HG03039 (cell line): ENCODE data around the gene NRIP2.
"Not testable (repeated sequence)": the region's sequence is repeated elsewhere in the genome, so short reads cannot be mapped to it uniquely, and the experiment has no call there.

Experiments
- ATAC-seq: cut with Tn5 transposase; IDR thresholded peaks from one replicate; pipeline ENCODE4 v1.9.1; 2021; ENCODE audit warnings: mild to moderate bottlenecking, moderate library complexity; ENCODE audit not compliant: unreplicated experiment

The NRIP2 gene

DNA sequence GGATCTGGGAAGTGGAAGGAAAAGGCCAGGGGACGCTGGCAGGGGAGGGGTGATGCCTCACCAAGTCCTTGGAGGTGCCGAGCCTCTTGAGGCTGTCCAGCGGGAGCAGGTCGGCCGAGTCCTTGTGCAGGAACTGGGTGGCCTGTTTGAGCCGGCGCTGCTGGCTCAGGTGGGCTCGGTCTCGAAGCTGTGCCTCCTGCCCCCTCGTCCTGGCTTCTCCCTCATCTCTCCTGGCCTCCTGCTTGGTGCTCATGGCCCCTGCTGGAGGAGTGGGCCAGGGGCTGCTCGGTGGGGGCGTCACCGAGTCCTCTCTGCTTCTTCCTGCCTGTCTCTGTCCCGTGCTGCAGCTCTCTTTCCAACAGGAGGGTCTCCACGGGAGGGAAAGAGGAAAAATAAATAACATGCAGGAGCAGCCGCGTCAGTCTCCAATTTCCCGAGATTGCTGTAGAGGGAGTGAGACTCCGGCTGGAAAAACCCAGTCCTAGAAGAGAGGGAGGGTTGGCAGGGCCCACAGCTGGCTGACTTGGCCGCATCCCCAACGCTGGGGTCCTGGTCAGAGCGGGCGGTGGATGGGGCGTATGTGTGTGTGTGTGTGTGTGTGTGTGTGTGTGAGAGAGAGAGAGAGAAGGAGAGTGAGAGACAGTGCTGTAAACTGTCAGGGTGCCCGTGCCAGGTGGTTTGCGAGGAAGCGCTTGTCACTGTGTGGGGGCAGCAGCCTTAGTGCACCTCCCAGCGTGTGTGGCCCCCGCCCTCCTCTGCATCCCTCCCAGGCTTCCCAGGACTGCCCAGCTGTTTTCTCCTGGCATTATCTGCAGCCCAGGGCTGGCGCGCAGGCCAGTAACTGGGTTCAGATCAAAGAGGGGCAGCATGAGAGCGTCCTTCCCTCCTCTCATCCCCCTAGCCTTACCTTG lies at the start of gene NRIP2:
TSS of gene NRIP2 (minus strand) at position 455 of the 911 bp plus-strand sequence. CDS start at position 403, 52 bp downstream.
- no peak for ATAC-seq

DNA sequence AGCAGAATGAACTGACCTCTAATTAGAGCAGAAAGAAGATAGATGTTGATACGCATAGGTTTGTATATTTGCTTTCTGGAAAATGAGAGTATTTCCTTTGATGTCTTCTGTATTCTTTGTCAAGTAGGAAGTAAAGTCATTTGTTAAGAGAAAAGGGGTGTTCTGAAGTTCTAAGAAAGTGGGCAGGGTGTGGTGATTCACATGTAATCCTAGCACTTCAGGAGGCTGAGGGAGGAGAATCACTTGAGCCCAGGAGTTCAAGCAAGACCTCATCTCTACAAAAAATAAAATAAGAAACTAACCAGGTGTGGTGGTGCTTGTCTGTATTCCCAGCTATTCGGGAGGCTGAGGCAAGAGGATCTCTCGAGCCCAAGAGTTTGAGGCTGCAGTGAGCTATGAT lies 45.0 kb upstream of the NRIP2 start:
- ATAC-seq = no peak

DNA sequence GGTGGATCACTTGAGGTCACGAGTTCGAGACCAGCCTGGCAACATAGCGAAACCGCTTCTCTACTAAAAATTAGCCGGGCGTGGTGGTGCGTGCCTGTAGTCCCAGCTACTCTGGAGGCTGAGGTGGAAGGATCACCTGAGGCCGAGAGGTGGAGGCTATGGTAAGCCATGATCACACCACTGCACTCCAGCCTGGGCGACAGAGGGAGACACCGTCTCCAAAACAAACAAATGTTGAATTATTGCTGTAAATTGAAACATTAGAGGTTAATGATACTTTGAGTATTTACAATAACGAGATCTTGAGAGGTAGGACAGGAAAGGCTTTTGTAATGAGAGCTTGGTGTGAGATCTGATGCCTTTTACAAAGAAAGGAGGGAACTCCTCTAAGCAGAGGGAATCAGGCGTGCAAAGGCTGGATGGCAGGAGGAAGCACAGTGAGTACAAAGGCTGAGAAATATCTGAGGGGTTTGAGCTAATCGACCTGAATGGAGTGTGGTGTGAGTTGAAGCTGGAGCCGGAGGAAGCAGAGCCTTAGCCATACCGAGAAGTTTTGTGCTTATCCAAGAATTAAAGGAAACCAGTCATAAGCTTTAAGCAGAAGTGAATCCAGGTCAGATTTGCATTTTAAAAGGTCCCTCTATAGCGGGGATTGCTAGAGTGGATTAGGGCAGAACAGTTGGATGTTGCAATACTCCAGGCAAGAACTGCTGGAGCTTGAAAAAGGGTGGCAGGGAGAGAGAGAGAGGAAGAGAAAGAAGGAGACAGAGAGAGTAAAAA lies 43.3 kb upstream of the NRIP2 start:
- ATAC-seq = no peak

DNA sequence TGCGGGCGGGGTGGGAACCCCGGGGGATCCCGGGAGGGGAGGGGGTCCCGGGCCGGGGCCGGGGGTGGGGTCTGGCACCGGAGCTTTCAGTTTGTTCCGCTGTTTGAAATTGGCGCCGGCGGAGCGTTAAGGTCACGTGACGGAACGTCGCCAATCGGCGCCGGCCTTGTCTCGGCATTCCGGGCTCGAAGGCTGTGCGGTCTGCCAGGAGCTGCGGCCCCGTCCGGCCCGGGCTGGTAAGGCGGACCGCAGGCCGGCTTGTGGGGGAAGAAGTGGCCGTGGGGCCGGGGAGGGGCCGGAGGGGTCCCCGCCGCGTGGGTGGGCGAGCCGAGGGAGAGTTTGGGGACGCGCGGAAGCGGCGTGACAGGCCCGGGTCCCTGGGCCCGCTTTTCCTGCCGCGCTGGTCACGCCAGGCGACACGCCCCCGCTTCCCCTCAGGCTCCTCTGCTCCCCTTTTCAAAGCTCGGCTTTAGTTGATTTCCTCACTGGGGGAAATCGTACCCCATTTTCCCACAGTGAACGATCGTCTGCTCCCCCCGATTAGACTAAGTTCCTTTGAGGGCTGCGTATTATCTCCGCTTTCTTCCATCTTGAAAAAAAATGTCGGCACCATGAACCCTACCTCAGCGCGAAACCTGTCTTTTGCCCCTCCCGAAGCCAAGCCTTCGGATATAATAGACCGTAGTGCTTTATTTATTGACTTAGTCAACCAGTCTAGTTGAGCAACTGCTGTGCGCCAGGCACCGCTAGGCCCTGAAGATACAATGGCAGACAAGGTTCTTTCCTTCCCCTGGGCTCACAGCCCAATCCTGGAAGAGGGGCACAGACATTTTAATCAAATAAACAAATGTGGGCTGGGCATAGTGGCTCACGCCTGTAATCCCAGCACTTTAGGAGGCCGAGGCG lies 42.5 kb upstream of the NRIP2 start, which contains the start of the genes FOXM1 and RHNO1:
TSS of gene FOXM1 (minus strand) at position 128 of the 906 bp plus-strand sequence. CDS start 2,696 bp downstream, outside the sequence.
TSS of gene RHNO1 (plus strand) at position 177 of the 906 bp plus-strand sequence. CDS start 8,144 bp downstream, outside the sequence.
- peak; percentile 62 for ATAC-seq

DNA sequence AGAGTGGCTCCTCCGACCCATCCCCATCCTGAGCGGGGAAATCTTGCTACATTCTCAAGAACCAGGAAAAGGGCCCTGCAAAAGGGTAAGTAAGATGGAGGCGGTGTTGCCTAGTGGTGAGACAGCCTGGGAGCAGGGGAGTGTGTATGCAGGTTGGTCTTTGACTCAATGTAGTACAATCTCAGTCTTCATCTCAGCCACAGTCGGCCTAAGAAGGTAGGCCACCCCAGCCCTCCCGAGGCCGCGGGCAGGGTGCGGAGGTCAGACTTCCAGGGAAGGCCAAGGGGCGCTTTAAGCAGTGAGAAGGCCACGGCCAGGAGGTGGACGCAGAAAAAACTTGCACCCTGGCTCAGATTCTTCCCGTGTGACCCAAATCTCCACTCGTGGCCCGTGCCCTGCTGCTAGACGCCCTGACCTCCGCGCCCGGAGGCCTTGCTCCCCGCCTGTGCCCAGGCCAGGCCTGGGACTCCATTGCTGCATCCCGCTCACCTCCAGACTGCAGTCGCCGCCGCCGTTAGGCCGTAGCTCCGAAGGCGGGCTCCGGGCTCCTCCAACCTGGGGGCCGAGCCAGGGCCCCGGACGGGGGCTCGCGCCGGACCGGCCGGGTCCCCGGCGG lies 41.7 kb upstream of the NRIP2 start:
- ATAC-seq = peak; percentile 28

- not testable (repeated sequence) for ATAC-seq
Measured at GRCh38 chr12:2868986-2869632, 34.3 kb upstream of the NRIP2 start.

DNA sequence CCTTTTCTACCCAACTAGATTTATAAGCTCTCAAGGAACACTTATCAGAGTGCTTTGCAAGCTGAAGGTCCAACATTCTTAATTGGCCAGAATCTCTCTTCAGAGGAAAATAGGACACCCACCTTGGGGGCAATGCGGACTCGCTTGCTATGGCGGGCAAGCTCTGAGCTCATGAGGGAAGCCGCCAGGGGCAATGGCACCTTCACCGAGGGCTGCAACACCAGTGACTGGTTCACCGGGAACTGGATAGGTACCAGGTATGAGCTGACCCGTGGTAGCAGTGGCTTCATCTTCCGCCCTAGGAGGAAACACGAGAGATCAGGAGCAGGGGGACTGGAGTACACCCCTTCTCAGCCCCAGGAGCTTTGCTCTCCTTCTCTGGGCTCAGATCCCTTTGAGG lies 29.4 kb upstream of the NRIP2 start:
- ATAC-seq = no peak

GRCh38 chr12:2863402-2863801 lies 28.6 kb upstream of the NRIP2 start:
- not testable (repeated sequence) for ATAC-seq

GRCh38 chr12:2862876-2863275 lies 28.0 kb upstream of the NRIP2 start:
- ATAC-seq = no peak

- ATAC-seq = no peak
Measured at GRCh38 chr12:2860170-2860569, 25.3 kb upstream of the NRIP2 start.

DNA sequence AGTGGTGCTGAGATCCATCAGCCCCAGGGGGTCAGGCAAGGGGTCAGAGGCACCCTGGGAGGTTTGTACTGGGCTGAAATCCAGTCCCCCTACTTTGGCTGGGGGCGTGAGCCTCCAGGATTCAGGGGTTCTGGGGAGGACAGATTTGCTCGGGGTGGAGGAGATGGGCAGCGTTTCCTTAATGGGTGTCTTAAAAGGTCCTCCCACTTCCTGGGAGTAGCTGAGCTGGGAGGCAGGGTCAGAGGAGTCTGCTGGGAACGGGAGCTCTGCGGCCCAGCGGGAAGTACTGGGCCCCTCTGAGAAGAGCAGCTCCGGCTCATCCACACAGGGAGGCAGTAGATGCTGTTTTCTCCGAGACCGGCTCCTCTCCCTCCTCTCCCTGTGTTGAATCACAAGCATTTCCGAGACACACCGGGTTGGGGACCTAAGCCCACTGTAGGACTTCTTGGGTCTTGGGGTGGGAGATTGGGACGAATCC lies 24.1 kb upstream of the NRIP2 start:
- no peak for ATAC-seq

GRCh38 chr12:2858334-2858733 lies 23.5 kb upstream of the NRIP2 start:
- ATAC-seq = no peak

GRCh38 chr12:2857576-2857975 lies 22.7 kb upstream of the NRIP2 start:
- ATAC-seq = no peak

GRCh38 chr12:2857021-2857431 lies 22.2 kb upstream of the NRIP2 start, which contains the start of gene TEX52:
Gene TEX52 (minus strand): TSS chr12:2857039. CDS start chr12:2857026, 13 bp downstream.
- ATAC-seq = no peak

DNA sequence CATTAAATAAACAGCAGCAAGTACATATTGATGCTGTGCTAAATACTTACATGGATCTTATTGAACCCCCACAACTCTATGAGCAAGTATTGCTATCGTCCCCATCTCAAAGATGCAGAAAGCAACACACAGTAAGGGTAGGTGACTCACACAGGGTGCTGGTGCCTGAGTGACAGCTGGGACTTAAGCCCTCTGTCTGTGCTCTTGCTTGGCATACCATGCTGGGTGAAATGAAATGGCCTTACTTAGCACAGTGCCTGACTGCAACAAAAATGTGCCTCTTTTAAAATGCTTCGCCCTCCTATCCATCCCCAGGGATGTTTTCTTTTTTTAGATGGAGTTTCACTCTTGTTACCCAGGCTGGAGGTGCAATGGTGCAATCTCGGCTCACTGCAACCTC lies 21.2 kb upstream of the NRIP2 start:
- ATAC-seq = no peak

GRCh38 chr12:2855546-2855945 lies 20.7 kb upstream of the NRIP2 start:
- ATAC-seq = no peak

- no peak for ATAC-seq
Measured at GRCh38 chr12:2854669-2855453, 20.0 kb upstream of the NRIP2 start.

DNA sequence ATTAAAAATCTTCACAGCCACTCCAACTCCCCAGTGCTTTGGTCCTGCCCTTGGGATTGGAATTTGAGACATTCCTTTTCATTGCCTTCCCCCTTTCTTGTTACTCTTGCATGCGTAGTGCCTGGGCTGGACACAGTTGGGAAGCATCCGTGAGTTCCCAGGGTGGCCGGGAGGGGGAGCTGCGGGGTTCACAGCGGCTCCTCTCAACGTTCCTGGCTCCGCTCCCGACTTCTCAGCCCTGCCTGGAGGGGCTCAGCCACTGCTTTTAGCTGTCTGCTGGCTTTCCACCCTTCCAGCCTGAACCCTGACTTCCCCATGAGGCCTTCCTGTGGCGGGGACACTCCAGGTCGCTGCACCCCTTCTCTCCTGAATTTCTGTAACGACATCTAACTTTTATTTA lies 18.8 kb upstream of the NRIP2 start:
- ATAC-seq = no peak

GRCh38 chr12:2851931-2852330 lies 17.1 kb upstream of the NRIP2 start:
- ATAC-seq = no peak
